Hematopoietic multipotent progenitor cell treated with erythropoietin and hydrocortisone succinate and interleukin-3 and kit ligand, for 4 days (in vitro differentiated cells): ENCODE measurements around the gene ISLR.
"Not testable (repeated sequence)": the region's sequence is repeated elsewhere in the genome, so short reads cannot be mapped to it uniquely, and the experiment has no call there.

Experiments
- DNase-seq: peaks from one replicate; pipeline ENCODE4 v3.0.0-alpha.2; 2015

The ISLR gene

GRCh38 chr15:74137537-74137894 lies 36.0 kb upstream of the ISLR start:
- DNase-seq, result no peak

GRCh38 chr15:74138642-74139041 lies 34.9 kb upstream of the ISLR start:
- no peak for DNase-seq

GRCh38 chr15:74141591-74141990 lies 31.9 kb upstream of the ISLR start:
- DNase-seq, result no peak

GRCh38 chr15:74144153-74144775 lies 29.2 kb upstream of the ISLR start:
- no peak for DNase-seq

- DNase-seq, result no peak
Measured at GRCh38 chr15:74146277-74146800, 27.2 kb upstream of the ISLR start.

GRCh38 chr15:74147051-74147450 lies 26.5 kb upstream of the ISLR start:
- DNase-seq, result no peak

- no peak for DNase-seq
Measured at GRCh38 chr15:74155766-74156417, 17.6 kb upstream of the ISLR start.

- DNase-seq, result no peak
Measured at GRCh38 chr15:74156678-74157411, 16.7 kb upstream of the ISLR start.

- no peak for DNase-seq
Measured at GRCh38 chr15:74157868-74158827, 15.4 kb upstream of the ISLR start.

- DNase-seq, result no peak
Measured at GRCh38 chr15:74158855-74159650, 14.5 kb upstream of the ISLR start.

- no peak for DNase-seq
Measured at GRCh38 chr15:74159773-74160172, 13.7 kb upstream of the ISLR start.

GRCh38 chr15:74160390-74160789 lies 13.1 kb upstream of the ISLR start:
- DNase-seq, result not testable (repeated sequence)

GRCh38 chr15:74162195-74162536 lies 11.3 kb upstream of the ISLR start:
- not testable (repeated sequence) for DNase-seq

- DNase-seq, result no peak
Measured at GRCh38 chr15:74165461-74165860, 8.0 kb upstream of the ISLR start.

GRCh38 chr15:74167891-74168331 lies 5.6 kb upstream of the ISLR start:
- DNase-seq, result no peak

GRCh38 chr15:74168711-74169126 lies 4.8 kb upstream of the ISLR start:
- no peak for DNase-seq

- DNase-seq, result no peak
Measured at GRCh38 chr15:74170071-74170844, 3.3 kb upstream of the ISLR start.

- no peak for DNase-seq
Measured at GRCh38 chr15:74170875-74171578, 2.5 kb upstream of the ISLR start.

GRCh38 chr15:74171965-74172541 lies 1.5 kb upstream of the ISLR start:
- DNase-seq, result no peak
